HepG2 (cell line): Measurements from ENCODE around the gene PROCR. TPM values are rescaled to one million over a fixed set of nuclear protein-coding genes. Genes with fewer than 3 reads are reported as not detected.
A peak's percentile ranks its signal among the peaks of the same experiment; 100 is the strongest.

ENCODE experiments used
- ESRRA ChIP-seq: sonication (generic); formaldehyde crosslinking; IDR thresholded peaks from 2 replicates; pipeline ENCODE4 v1.5.1; 2020; ENCODE audit warnings: mild to moderate bottlenecking, low read depth, missing genetic modification reagents
- KIAA2018 ChIP-seq: sonication (generic); formaldehyde crosslinking; IDR thresholded peaks from 2 replicates; pipeline ENCODE4 v1.5.0; 2020; ENCODE audit warnings: mild to moderate bottlenecking, missing genetic modification reagents, borderline replicate concordance
- KMT2A ChIP-seq: sonication (generic); formaldehyde crosslinking; IDR thresholded peaks from 2 replicates; pipeline ENCODE4 v1.4.0; 2020; ENCODE audit warnings: missing genetic modification reagents
- MED1 ChIP-seq: sonication (generic); formaldehyde crosslinking; IDR thresholded peaks from 2 replicates; pipeline ENCODE4 v1.4.0; 2020; ENCODE audit warnings: missing genetic modification reagents
- MED13 ChIP-seq: sonication (generic); formaldehyde crosslinking; IDR thresholded peaks from 2 replicates; pipeline ENCODE4 v1.5.0; 2020; ENCODE audit warnings: missing genetic modification reagents
- MTF2 ChIP-seq: sonication (generic); formaldehyde crosslinking; IDR thresholded peaks from 2 replicates; pipeline ENCODE4 v1.5.0; 2020; ENCODE audit warnings: missing genetic modification reagents, borderline replicate concordance
- PHF21A ChIP-seq: sonication (generic); formaldehyde crosslinking; IDR thresholded peaks from 2 replicates; pipeline ENCODE4 v1.5.0; 2020; ENCODE audit warnings: mild to moderate bottlenecking, missing genetic modification reagents
- SALL1 ChIP-seq: sonication (generic); formaldehyde crosslinking; IDR thresholded peaks from 2 replicates; pipeline ENCODE4 v1.8.0; 2022; ENCODE audit warnings: mild to moderate bottlenecking, missing genetic modification reagents
- SCMH1 ChIP-seq: sonication (generic); formaldehyde crosslinking; IDR thresholded peaks from 2 replicates; pipeline ENCODE4 v1.9.0; 2021; ENCODE audit warnings: missing genetic modification reagents, mild to moderate bottlenecking, borderline replicate concordance
- SETDB1 ChIP-seq: sonication (generic); formaldehyde crosslinking; IDR thresholded peaks from 2 replicates; pipeline ENCODE4 v1.5.1; 2020; ENCODE audit warnings: missing genetic modification reagents, mild to moderate bottlenecking, borderline replicate concordance
- SKI ChIP-seq: fragments of 450-650 bp; IDR thresholded peaks from one replicate; pipeline ENCODE4 v1.6.1; 2018; ENCODE audit warnings: mild to moderate bottlenecking; ENCODE audit not compliant: partially characterized antibody
- TCF7L2 ChIP-seq: IDR thresholded peaks from 2 replicates; pipeline ENCODE4 v1.6.1; 2011; ENCODE audit warnings: mild to moderate bottlenecking, low read depth, low read length, moderate library complexity
- ZEB1 ChIP-seq: IDR thresholded peaks from 2 replicates; pipeline ENCODE4 v1.6.1; 2012; ENCODE audit warnings: mild to moderate bottlenecking, low read depth, inconsistent platforms; ENCODE audit not compliant: insufficient replicate concordance
- ZNF513 ChIP-seq: sonication (generic); formaldehyde crosslinking; conservative IDR thresholded peaks from 2 replicates; pipeline ENCODE4 v1.5.0; 2020; ENCODE audit warnings: missing genetic modification reagents
- ZNF556 ChIP-seq: sonication (generic); formaldehyde crosslinking; IDR thresholded peaks from 2 replicates; pipeline ENCODE4 v1.4.0; 2020; ENCODE audit warnings: mild to moderate bottlenecking, missing genetic modification reagents, borderline replicate concordance
- ZNF577 ChIP-seq: sonication (generic); formaldehyde crosslinking; IDR thresholded peaks from 2 replicates; pipeline ENCODE4 v1.4.0; 2020; ENCODE audit warnings: mild to moderate bottlenecking, low read depth, missing genetic modification reagents, borderline replicate concordance
- ZNF761 ChIP-seq: sonication (generic); formaldehyde crosslinking; conservative IDR thresholded peaks from 2 replicates; pipeline ENCODE4 v1.4.0; 2020; ENCODE audit warnings: mild to moderate bottlenecking, missing genetic modification reagents
- ZUFSP ChIP-seq: sonication (generic); formaldehyde crosslinking; IDR thresholded peaks from 2 replicates; pipeline ENCODE4 v1.9.0; 2021; ENCODE audit warnings: missing genetic modification reagents, mild to moderate bottlenecking, borderline replicate concordance
- polyA plus RNA-seq, 8 experiments: library from polyadenylated mRNA; depleted of rRNA in 3 of 8; stranded (reverse) in 7 of 8; unstranded in 1 of 8; fragments of >200 nt; fragmentation: Illumina TruSeq in 4 of 8; extraction: Trizol in 4 of 8; gene quantifications; 2 replicates each; pipeline versions ENCODE4 v1.2.1 to v1.2.3, GENCODE V29; 2011 to 2016; ENCODE audit warnings: low read depth in 4 of 8, missing spikeins in 1 of 8, mixed read lengths in 1 of 8; ENCODE audit not compliant: insufficient read depth in 1 of 8
- total RNA-seq, 5 experiments: library from RNA; depleted of rRNA; stranded (reverse); fragments of >200 nt; fragmentation: Illumina TruSeq; extraction: Trizol; gene quantifications; 2 replicates each; pipeline ENCODE4 v1.2.3, GENCODE V29; 2016; ENCODE audit warnings: low read depth in 1 of 5

PROCR gene
- total and polyA plus RNA-seq, 2 of the 13 experiments (the other 11 are each of a cell fraction or from before 2014, with no cell fraction given), result 1.4 to 1.7 TPM

GRCh38 chr20:35146920-35147574 lies 24.8 kb upstream of the PROCR start, which contains the start of gene EDEM2 (continued):
- TF ChIP-seq ZUFSP (CRISPR knock-in tag), result no peak
- peak; percentile 94 for TF ChIP-seq PHF21A (CRISPR knock-in tag)
- peak; percentile 89 for TF ChIP-seq ESRRA
- 0 out of 2 replicates have a peak, but pooled peaks have one; percentile 38 for TF ChIP-seq KIAA2018
- peak; percentile 98 for TF ChIP-seq ZEB1
- no peak; the same call in 1 of the 2 replicates for TF ChIP-seq MED13 (CRISPR knock-in tag)
- TF ChIP-seq MTF2 (CRISPR knock-in tag), result peak; percentile 83; the same call in 1 of the 2 replicates
- TF ChIP-seq ZNF761, result peak; percentile 98
- TF ChIP-seq SETDB1 (CRISPR knock-in tag), result no peak
- TF ChIP-seq TCF7L2, result no peak
- TF ChIP-seq MED1 (CRISPR knock-in tag), result peak; percentile 84
- 0 out of 2 replicates have a peak, but pooled peaks have one; percentile 50 for TF ChIP-seq ZNF577 (CRISPR knock-in tag)
- no peak for TF ChIP-seq SCMH1 (CRISPR knock-in tag)
- peak; percentile 54; the same call in 1 of the 2 replicates for TF ChIP-seq ZNF513
- TF ChIP-seq SALL1 (CRISPR knock-in tag), result peak; percentile 96
- 0 out of 2 replicates have a peak, but pooled peaks have one; percentile 97 for TF ChIP-seq ZNF556 (CRISPR knock-in tag)
- peak; percentile 94 for TF ChIP-seq KMT2A (CRISPR knock-in tag)
- no peak for TF ChIP-seq SKI
